Left renal cortex interstitium (tissue), 4 donors: ENCODE data around the gene PTCH2. TPM values are rescaled to one million over a fixed set of nuclear protein-coding genes. Genes with fewer than 3 reads are reported as not detected.
"Not testable (repeated sequence)": the region's sequence is repeated elsewhere in the genome, so short reads cannot be mapped to it uniquely, and the experiment has no call there.

ENCODE experiments used
- DNase-seq, 4 donors: peaks; one replicate each; pipeline ENCODE4 v3.0.0-alpha.2; 2013; ENCODE audit warnings: low read depth in 4 of 4, low spot score in 2 of 4, missing footprints in 1 of 4
- polyA plus RNA-seq, 4 donors: library from polyadenylated mRNA; unstranded; fragments of 120-200 nt; gene quantifications; one replicate each; pipeline ENCODE4 v1.2.1, GENCODE V29; 2013; ENCODE audit not compliant: insufficient read length in 4 of 4

PTCH2 gene
- polyA plus RNA-seq, 4 donors: 3.3 to 8.0 (median 6.2) TPM

GRCh38 chr1:44805311-44806024, 37.6 kb downstream of the PTCH2 start:
- no peak for DNase-seq

GRCh38 chr1:44803312-44804095, 39.5 kb downstream of the PTCH2 start:
- no peak for DNase-seq

- DNase-seq: no peak
Measured at GRCh38 chr1:44803062-44803311, 40.1 kb downstream of the PTCH2 start.

GRCh38 chr1:44802306-44803061, 40.6 kb downstream of the PTCH2 start:
- DNase-seq: no peak

- no peak for DNase-seq
Measured at GRCh38 chr1:44801491-44802305, 41.4 kb downstream of the PTCH2 start.

DNA sequence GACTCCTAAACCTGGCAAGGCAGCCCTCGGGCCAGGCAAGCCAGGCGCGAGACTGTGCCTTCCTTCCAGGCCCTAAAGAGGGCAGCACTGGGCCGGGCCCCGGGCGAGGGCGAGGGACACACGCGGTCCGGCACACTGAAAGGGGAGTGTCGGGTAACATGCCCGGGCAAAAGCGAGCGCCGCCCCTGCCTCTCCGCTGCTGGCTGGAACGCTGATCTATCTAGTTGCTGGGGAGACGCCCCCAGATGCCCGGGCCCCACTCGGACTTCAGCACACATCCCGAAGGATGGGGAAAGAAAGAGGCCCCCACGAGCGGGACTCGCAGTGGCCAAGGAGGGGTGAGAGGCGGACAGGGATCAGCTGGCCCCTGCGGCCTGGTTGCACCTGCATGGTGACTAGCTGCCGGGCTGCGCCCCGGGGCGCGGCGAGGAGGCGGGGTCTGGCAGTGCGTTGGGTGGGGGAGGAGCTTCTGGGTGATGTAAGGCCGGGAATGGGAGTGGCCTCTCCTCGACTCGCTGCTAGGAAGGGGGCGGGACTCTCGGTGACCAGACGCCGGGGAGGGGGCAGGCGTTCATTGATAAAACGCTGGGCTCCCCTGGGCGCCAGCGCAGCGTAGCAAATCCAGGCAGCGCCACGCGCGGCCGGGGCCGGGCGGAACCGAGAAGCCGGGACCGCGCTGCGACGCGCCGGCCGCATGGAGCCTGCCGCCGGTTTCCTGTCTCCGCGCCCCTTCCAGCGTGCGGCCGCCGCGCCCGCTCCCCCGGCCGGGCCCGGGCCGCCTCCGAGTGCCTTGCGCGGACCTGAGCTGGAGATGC, 43.1 kb downstream of the PTCH2 start, which contains the start of gene PLK3:
TSS of gene PLK3 (plus strand) at position 608 of the 815 bp plus-strand sequence. CDS start at position 695, 87 bp downstream.
- peak; percentile 94 to 96 (median 94) for DNase-seq

- DNase-seq: no peak
Measured at GRCh38 chr1:44798481-44799365, 44.3 kb downstream of the PTCH2 start.

DNA sequence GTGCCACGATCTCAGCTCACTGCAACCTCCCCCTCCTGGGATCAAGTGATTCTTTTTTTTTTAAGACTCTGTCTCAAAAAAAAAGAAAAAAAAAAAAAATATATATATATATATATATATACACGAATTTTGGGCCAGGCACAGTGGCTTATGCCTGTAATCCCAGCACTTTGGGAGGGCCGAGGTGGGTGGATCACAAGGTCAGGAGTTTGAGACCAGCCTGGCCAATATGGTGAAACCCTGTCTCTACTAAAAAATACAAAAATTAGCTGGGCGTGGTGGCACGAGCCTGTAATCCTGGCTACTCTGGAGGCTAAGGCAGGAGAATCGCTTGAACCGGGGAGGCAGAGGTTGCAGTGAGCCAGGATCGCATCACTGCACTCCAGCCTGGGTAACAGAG, 45.2 kb downstream of the PTCH2 start:
- DNase-seq: not testable (repeated sequence)

GRCh38 chr1:44792736-44793502, 50.1 kb downstream of the PTCH2 start:
- no peak for DNase-seq

DNA sequence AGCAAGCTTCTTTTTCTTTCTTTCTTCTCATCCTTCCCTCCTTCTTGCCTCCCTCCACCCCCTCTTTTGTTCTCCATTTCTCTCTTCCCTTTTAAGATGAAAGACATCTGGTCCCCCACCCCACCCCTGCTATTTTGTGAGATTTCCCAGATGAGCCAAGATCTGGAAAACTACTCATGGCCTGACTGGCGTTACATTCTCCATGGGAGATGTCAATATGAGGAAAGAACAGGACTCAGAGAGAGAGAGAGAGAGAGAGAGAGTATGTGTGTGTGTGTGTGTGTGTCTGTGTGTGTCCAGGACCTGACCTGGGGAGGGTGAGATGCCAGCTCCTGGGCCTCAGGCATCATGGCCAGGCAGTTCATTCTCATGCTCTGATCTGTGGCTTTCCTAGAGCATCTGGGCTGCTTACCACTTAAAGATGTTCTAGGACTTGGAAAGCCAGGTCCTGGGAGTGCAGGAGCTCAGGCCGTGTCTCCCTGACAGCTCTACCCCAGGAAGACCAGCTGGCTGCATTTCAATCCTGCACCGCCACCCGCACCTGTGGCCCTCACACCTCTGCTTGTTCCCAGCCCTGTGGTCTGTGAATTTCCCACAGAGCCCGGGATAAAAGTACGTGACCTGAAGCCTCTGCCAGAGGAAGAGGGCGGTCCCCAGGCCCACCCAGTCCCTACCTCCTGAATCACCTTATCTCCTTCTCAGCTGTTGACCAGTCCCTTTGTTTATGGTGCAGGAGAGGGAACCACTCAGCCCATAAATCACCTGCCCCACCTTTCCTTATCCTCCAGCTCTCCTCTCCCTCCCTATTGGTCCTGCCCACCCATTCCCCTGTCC, 51.9 kb downstream of the PTCH2 start:
- no peak for DNase-seq

DNA sequence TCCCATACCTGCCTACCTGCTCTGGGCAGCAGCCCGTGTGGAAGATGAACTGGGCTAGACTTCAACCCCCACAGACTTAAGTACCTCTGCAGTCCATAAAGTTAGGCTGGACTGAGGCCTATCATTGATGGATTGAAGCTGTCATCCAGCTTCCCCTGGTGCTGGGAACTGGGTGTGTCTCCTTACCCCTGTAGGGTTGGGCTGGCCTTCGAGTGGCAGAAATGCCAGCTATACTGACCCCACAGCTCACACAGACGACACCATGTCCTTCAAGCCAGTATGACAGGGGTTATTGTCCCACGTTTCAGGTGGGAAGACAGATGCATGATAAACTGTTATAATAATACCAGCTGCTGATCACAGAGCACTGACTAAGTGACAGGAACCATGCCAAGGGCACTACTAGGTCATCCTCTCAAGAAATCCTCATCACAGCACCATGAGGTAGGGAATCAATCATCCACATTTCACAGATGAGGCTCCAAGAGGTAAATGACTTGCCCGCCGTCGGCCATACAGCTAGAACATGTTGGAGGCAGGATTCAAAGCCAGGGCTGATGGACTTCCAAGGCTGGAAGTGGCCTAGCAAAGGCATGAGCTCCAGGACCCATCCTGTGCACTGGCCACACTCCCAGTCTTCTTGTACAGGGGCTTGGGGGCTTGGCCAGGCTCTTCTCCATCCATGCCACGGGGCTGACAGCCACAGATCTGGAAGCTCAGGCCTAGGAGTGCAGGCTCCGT, 54.8 kb downstream of the PTCH2 start, which contains the start of gene BEST4:
TSS of gene BEST4 (minus strand) at position 51 of the 741 bp plus-strand sequence. CDS start 465 bp downstream, outside the sequence.
- no peak for DNase-seq

GRCh38 chr1:44787506-44787905, 55.5 kb downstream of the PTCH2 start:
- no peak for DNase-seq

DNA sequence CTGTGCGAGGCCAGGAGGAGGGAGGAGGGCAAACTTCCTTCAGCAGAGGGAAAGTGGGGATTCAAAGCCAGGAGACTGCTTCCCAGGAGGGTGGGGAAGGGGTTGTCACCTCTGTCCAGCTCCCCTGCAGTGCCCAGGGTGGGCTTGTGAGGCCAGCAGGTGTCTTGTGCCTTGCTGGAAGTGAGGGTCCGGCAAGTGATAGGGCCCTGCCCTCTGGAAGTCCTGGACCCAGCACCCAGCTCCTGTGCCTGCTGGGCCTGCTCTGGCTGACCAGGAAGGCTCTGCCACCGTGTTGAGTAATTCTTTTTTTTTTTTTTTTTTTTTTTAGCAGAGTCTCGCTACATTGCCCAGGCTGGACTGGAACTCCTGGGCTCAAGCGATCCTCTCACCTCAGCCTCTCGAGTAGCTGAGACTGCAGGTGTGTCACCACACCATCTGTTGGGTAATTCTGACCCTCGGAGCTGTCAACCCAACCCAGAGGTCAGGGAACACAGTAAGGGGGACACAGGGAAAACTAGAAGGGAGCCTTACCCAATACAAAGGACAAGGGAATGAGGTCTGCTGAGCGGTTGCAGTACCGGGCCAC, 56.1 kb downstream of the PTCH2 start:
- DNase-seq: no peak

- DNase-seq: no peak
Measured at GRCh38 chr1:44786138-44786840, 56.8 kb downstream of the PTCH2 start.

GRCh38 chr1:44785501-44786137, 57.4 kb downstream of the PTCH2 start:
- no peak for DNase-seq
